Left forelimb (tissue), 1 donor: Measurements from ENCODE around the gene MRTFA.
"Not testable (repeated sequence)": the region's sequence is repeated elsewhere in the genome, so short reads cannot be mapped to it uniquely, and the experiment has no call there.

Experiments used
- DNase-seq: peaks from one replicate; pipeline ENCODE4 v3.0.0-alpha.2; 2018; ENCODE audit warnings: low spot score

MRTFA gene

GRCh38 chr22:40659166-40659565 lies 22.6 kb upstream of the MRTFA start:
- no peak for DNase-seq

GRCh38 chr22:40656651-40657050 lies 20.1 kb upstream of the MRTFA start:
- not testable (repeated sequence) for DNase-seq

- DNase-seq = not testable (repeated sequence)
Measured at GRCh38 chr22:40655941-40656340, 19.4 kb upstream of the MRTFA start.

- peak; percentile 85 for DNase-seq
Measured at GRCh38 chr22:40654522-40655167, 18.1 kb upstream of the MRTFA start.

GRCh38 chr22:40653361-40653760 lies 16.8 kb upstream of the MRTFA start:
- DNase-seq = no peak

- DNase-seq = peak; percentile 96
Measured at GRCh38 chr22:40651563-40652501, 15.3 kb upstream of the MRTFA start.

- no peak for DNase-seq
Measured at GRCh38 chr22:40651057-40651456, 14.5 kb upstream of the MRTFA start.

GRCh38 chr22:40648386-40648785 lies 11.9 kb upstream of the MRTFA start:
- DNase-seq = no peak

GRCh38 chr22:40645579-40646197 lies 9.2 kb upstream of the MRTFA start:
- DNase-seq = no peak

- DNase-seq = no peak
Measured at GRCh38 chr22:40642316-40642715, 5.8 kb upstream of the MRTFA start.

GRCh38 chr22:40641269-40641668 lies 4.8 kb upstream of the MRTFA start:
- DNase-seq = no peak

GRCh38 chr22:40638261-40638660 lies 1.7 kb upstream of the MRTFA start:
- DNase-seq = no peak

- no peak for DNase-seq
Measured at GRCh38 chr22:40637183-40638150, 948 bp upstream of the MRTFA start.

GRCh38 chr22:40635940-40636379 lies 559 bp downstream of the MRTFA start:
- no peak for DNase-seq

GRCh38 chr22:40635043-40635939 lies 1.2 kb downstream of the MRTFA start:
- DNase-seq = no peak

- no peak for DNase-seq
Measured at GRCh38 chr22:40634119-40634903, 2.2 kb downstream of the MRTFA start.

- DNase-seq = no peak
Measured at GRCh38 chr22:40633036-40633435, 3.5 kb downstream of the MRTFA start.

GRCh38 chr22:40631925-40632324 lies 4.6 kb downstream of the MRTFA start:
- no peak for DNase-seq

GRCh38 chr22:40628354-40629042 lies 8.0 kb downstream of the MRTFA start:
- no peak for DNase-seq
